CD14-positive monocyte (primary cell): ENCODE measurements around the gene CELF1. TPM values are rescaled to one million over a fixed set of nuclear protein-coding genes. Genes with fewer than 3 reads are reported as not detected.

Experiments
- DNase-seq, 3 donors: peaks; one replicate each; pipeline ENCODE4 v3.0.0-alpha.2; 2011 to 2022
- H2AFZ ChIP-seq: 2 replicates; pipeline ENCODE4 v1.6.0; 2012; ENCODE audit warnings: mild to moderate bottlenecking, low read depth, low read length, inconsistent platforms; ENCODE audit not compliant: insufficient read depth, poor library complexity, severe bottlenecking
- H3K27ac ChIP-seq, 2 donors: 1 replicate in 1 of 2; 2 replicates in 1 of 2; pipeline ENCODE4 v1.5.1; 2012 to 2013; ENCODE audit warnings: low read length in 2 of 2, control low read depth in 1 of 2, inconsistent platforms in 1 of 2, low read depth in 1 of 2, mild to moderate bottlenecking in 1 of 2
- H3K27me3 ChIP-seq, 2 donors: one replicate each; pipeline versions ENCODE4 v1.6.0 to v1.6.1; 2011 to 2013; ENCODE audit warnings: low read length in 2 of 2; ENCODE audit not compliant: control insufficient read depth in 2 of 2, insufficient read depth in 2 of 2
- H3K36me3 ChIP-seq, 2 donors: replicated peaks in 1 of 2; 1 replicate in 1 of 2; 2 replicates in 1 of 2; pipeline versions ENCODE4 v1.5.1 to v1.6.1; 2012 to 2013; ENCODE audit warnings: low read length in 2 of 2, control low read depth in 1 of 2, inconsistent platforms in 1 of 2, mild to moderate bottlenecking in 1 of 2; ENCODE audit not compliant: insufficient read depth in 2 of 2, control insufficient read depth in 1 of 2
- H3K4me1 ChIP-seq, 2 donors: 1 replicate in 1 of 2; 2 replicates in 1 of 2; pipeline versions ENCODE4 v1.5.1 to v1.6.1; 2012 to 2013; ENCODE audit warnings: low read length in 2 of 2, control low read depth in 1 of 2, inconsistent platforms in 1 of 2, mild to moderate bottlenecking in 1 of 2, moderate library complexity in 1 of 2; ENCODE audit not compliant: insufficient read depth in 2 of 2, control insufficient read depth in 1 of 2
- H3K4me2 ChIP-seq: replicated peaks from 2 replicates; pipeline ENCODE3; 2012; ENCODE audit warnings: low read length, moderate library complexity, mild to moderate bottlenecking; ENCODE audit not compliant: poor library complexity, severe bottlenecking; ENCODE audit errors: extremely low read depth
- H3K4me3 ChIP-seq, 3 experiments: fragments of 200-600 bp in 1 of 3; sonication (generic) in 1 of 3; replicated peaks in 1 of 3; 1 replicate in 2 of 3; 2 replicates in 1 of 3; pipeline ENCODE4 v1.5.1; 2011 to 2013; ENCODE audit warnings: low read length in 3 of 3, mild to moderate bottlenecking in 3 of 3, control low read depth in 2 of 3, low read depth in 2 of 3, inconsistent platforms in 1 of 3, moderate library complexity in 1 of 3
- H3K79me2 ChIP-seq: 2 replicates; pipeline ENCODE4 v1.6.0; 2012; ENCODE audit warnings: mild to moderate bottlenecking, control low read depth, inconsistent platforms, low read length, moderate library complexity; ENCODE audit not compliant: insufficient read depth
- H3K9ac ChIP-seq: 2 replicates; pipeline ENCODE4 v1.6.0; 2017; ENCODE audit warnings: low read length, mild to moderate bottlenecking; ENCODE audit not compliant: insufficient read depth, poor library complexity, severe bottlenecking
- H3K9me3 ChIP-seq, 2 donors: replicated peaks in 1 of 2; 1 replicate in 1 of 2; 2 replicates in 1 of 2; pipeline versions ENCODE4 v1.5.1 to v1.6.1; 2012 to 2013; ENCODE audit warnings: low read length in 2 of 2, control low read depth in 1 of 2; ENCODE audit not compliant: control insufficient read depth in 1 of 2, insufficient read depth in 1 of 2
- H4K20me1 ChIP-seq: 2 replicates; pipeline ENCODE4 v1.6.0; 2012; ENCODE audit warnings: mild to moderate bottlenecking, low read length, control low read depth, moderate library complexity; ENCODE audit not compliant: insufficient read depth
- H3K27ac Mint-ChIP-seq, 7 donors: one replicate each; pipeline ENCODE4 v1.8.0; 2020; ENCODE audit warnings: mild to moderate bottlenecking in 7 of 7, mixed read lengths in 7 of 7, moderate library complexity in 6 of 7, inconsistent platforms in 2 of 7
- H3K27me3 Mint-ChIP-seq, 3 donors: one replicate each; pipeline ENCODE4 v1.8.0; 2021 to 2022; ENCODE audit warnings: low read depth in 3 of 3, mild to moderate bottlenecking in 3 of 3, mixed read lengths in 3 of 3, moderate library complexity in 3 of 3, inconsistent platforms in 1 of 3
- H3K36me3 Mint-ChIP-seq, 2 donors: one replicate each; pipeline ENCODE4 v1.8.0; 2020; ENCODE audit warnings: mixed read lengths in 2 of 2, inconsistent platforms in 1 of 2, mild to moderate bottlenecking in 1 of 2
- H3K4me1 Mint-ChIP-seq: one replicate; pipeline ENCODE4 v1.8.0; 2020; ENCODE audit warnings: mild to moderate bottlenecking, mixed read lengths
- H3K4me3 Mint-ChIP-seq, 2 donors: one replicate each; pipeline ENCODE4 v1.8.0; 2020; ENCODE audit warnings: mild to moderate bottlenecking in 2 of 2, mixed read lengths in 2 of 2, moderate library complexity in 1 of 2
- H3K9me3 Mint-ChIP-seq, 7 donors: one replicate each; pipeline ENCODE4 v1.8.0; 2020 to 2022; ENCODE audit warnings: mixed read lengths in 7 of 7, mild to moderate bottlenecking in 6 of 7, moderate library complexity in 6 of 7, inconsistent platforms in 2 of 7
- WGBS: methylation state at CpG from one replicate; pipeline ENCODE4 v1.1.5; 2013; ENCODE audit warnings: missing lambda C conversion rate; ENCODE audit not compliant: insufficient coverage; 5-methylcytosine and 5-hydroxymethylcytosine counted together
- intact Hi-C, 2 donors: fragments of 100-400 bp; cut with micrococcal nuclease; formaldehyde crosslinking; loops; one replicate each; pipeline versions ENCODE4 v1.15.0 to v1.15.1; 2023
- polyA plus RNA-seq, 3 donors: library from polyadenylated mRNA; depleted of rRNA in 1 of 3; unstranded in 2 of 3; stranded (reverse) in 1 of 3; fragments of 300-500 nt in 2 of 3; fragments of >200 nt in 1 of 3; fragmentation: Illumina TruSeq in 2 of 3; gene quantifications; 1 replicate in 2 of 3; 2 replicates in 1 of 3; pipeline ENCODE4 v1.2.3, GENCODE V29; 2012 to 2021
- TF ChIP-seq, protein P1 (sequence below): fragments of 200-600 bp; IDR thresholded peaks from one replicate; pipeline ENCODE4 v1.8.0; 2022; ENCODE audit warnings: antibody characterized with exemption, mild to moderate bottlenecking

CELF1 gene
- polyA plus RNA-seq, 3 donors, result 27.2 to 117 (median 39.9) TPM

DNA sequence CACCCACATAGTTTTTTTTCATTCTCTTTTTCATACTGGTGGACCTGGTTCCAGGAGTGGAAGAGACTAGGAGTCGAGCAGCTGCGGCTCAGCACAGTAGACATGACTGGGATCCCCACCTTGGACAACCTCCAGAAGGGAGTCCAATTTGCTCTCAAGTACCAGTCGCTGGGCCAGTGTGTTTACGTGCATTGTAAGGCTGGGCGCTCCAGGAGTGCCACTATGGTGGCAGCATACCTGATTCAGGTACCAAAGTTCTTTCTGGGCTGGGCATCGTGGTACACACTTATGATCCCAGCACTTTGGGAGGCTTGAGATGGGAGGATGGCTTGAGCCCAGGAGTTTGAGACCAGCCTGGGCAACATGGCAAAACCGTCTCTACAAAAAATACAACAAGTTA lies 16.7 kb upstream of the CELF1 start:
- H3K9me3 ChIP-seq, result no peaks in the 10 kb centered on the region
- Mint-ChIP-seq H3K9me3 (no peaks in the 10 kb centered on the region), H3K36me3 (peaks cover 45 to 51% of the 10 kb centered on the region in 2 donors), H3K4me1 (peaks cover 12% of the 10 kb centered on the region), H3K27me3 (no peaks in the 10 kb centered on the region), H3K27ac (no peak overlapping the region), H3K4me3 (no peak overlapping the region)
- no peak overlapping the region for H3K4me2 ChIP-seq
- intact Hi-C loops, result loop anchor here (5.0 to 10.0 kb wide), 3 partner anchors 82 to 195 kb away; partner anchors contain the start of gene FNBP4 (in 1 of the 2)
- peaks cover 12% of the 10 kb centered on the region for H4K20me1 ChIP-seq
- TF ChIP-seq, protein P1, sequence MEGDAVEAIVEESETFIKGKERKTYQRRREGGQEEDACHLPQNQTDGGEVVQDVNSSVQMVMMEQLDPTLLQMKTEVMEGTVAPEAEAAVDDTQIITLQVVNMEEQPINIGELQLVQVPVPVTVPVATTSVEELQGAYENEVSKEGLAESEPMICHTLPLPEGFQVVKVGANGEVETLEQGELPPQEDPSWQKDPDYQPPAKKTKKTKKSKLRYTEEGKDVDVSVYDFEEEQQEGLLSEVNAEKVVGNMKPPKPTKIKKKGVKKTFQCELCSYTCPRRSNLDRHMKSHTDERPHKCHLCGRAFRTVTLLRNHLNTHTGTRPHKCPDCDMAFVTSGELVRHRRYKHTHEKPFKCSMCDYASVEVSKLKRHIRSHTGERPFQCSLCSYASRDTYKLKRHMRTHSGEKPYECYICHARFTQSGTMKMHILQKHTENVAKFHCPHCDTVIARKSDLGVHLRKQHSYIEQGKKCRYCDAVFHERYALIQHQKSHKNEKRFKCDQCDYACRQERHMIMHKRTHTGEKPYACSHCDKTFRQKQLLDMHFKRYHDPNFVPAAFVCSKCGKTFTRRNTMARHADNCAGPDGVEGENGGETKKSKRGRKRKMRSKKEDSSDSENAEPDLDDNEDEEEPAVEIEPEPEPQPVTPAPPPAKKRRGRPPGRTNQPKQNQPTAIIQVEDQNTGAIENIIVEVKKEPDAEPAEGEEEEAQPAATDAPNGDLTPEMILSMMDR, result no peak
- no peak overlapping the region for H2AFZ ChIP-seq
- peaks cover 13 to 22% of the 10 kb centered on the region in 2 donors for H3K4me1 ChIP-seq
- no peak overlapping the region for H3K27ac ChIP-seq
- peaks cover 84% of the 10 kb centered on the region for H3K79me2 ChIP-seq
- peaks cover 45 to 54% of the 10 kb centered on the region in 2 donors for H3K36me3 ChIP-seq
- no peaks in the 10 kb centered on the region for H3K27me3 ChIP-seq
- no peak for DNase-seq
- no peak overlapping the region for H3K9ac ChIP-seq
- no peak overlapping the region for H3K4me3 ChIP-seq
- WGBS, result 98% methylated on average over 6 of the region's 7 CpGs

DNA sequence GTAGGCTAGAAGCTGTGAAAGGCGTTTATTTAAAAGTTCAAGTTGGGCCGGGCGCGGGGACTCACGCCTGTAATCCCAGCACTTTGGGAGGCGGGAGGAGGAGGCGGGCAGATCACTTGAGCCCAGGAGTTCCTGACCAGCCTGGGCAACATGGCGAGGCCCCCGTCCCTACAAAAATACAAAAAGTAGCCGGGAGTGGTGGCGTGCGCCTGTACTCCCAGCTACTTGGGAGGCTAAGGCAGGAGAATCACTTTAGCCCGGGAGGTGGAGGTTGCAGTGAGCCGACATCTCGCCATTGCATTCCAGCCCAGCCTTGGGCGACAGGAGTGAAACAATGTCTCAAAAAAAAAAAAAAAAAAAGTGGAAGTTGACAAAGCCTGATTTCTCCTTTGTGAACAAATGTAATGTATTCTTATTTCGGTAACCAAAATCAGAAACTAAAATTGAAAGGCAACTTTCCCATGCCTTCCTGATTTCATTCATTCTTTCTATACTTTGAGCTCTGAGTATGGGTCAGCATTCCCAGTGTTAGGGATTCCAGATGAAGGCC lies 13.3 kb upstream of the CELF1 start:
- no peaks in the 10 kb centered on the region for H3K9me3 Mint-ChIP-seq
- TF ChIP-seq, protein P1, result no peak
- 0% methylated on average over 6 of the region's 17 CpGs for WGBS
- intact Hi-C loops, result loop anchor here (5.0 kb wide), 2 partner anchors 79 to 84 kb away; no protein-coding TSS in a partner anchor
- Histone ChIP-seq H3K4me3 (peak overlapping the region; percentile 87 to 97 (median 93)), H3K4me1 (peaks cover 14 to 23% of the 10 kb centered on the region in 2 donors), H2AFZ (peak overlapping the region; percentile 100), H3K9me3 (no peaks in the 10 kb centered on the region), H3K79me2 (peaks cover 63% of the 10 kb centered on the region), H4K20me1 (peaks cover 5% of the 10 kb centered on the region), H3K36me3 (peaks cover 16 to 20% of the 10 kb centered on the region in 2 donors), H3K27me3 (no peaks in the 10 kb centered on the region), H3K9ac (peak overlapping the region; percentile 83), H3K4me2 (peak overlapping the region; percentile 80), H3K27ac (peak overlapping the region; percentile 84 to 85)
- peaks cover 12% of the 10 kb centered on the region for H3K4me1 Mint-ChIP-seq
- H3K27ac Mint-ChIP-seq, result peak overlapping the region; percentile 63 to 89 (median 77)
- peaks cover 12 to 17% of the 10 kb centered on the region in 2 donors for H3K36me3 Mint-ChIP-seq
- peak overlapping the region; percentile 85 to 91 for H3K4me3 Mint-ChIP-seq
- DNase-seq, result peak in 1 of 3 donors; percentile 26
- peaks cover 0 to 2% (median 0%) of the 10 kb centered on the region in 3 donors for H3K27me3 Mint-ChIP-seq
